GM18867 (cell line): Measurements from ENCODE around the gene ARID3C.

Experiments used
- ATAC-seq: cut with Tn5 transposase; IDR thresholded peaks from one replicate; pipeline ENCODE4 v1.9.1; 2021; ENCODE audit warnings: mild to moderate bottlenecking, moderate library complexity; ENCODE audit not compliant: unreplicated experiment

Gene ARID3C

GRCh38 chr9:34633166-34633565 is 4.3 kb upstream of the ARID3C start:
- no peak for ATAC-seq

GRCh38 chr9:34630402-34631154 is 1.7 kb upstream of the ARID3C start:
- no peak for ATAC-seq

- ATAC-seq = no peak
These were observed 584 bp upstream of the ARID3C start for GRCh38 chr9:34629491-34629808.

GRCh38 chr9:34627716-34628655 is 880 bp downstream of the ARID3C start:
- no peak for ATAC-seq

DNA sequence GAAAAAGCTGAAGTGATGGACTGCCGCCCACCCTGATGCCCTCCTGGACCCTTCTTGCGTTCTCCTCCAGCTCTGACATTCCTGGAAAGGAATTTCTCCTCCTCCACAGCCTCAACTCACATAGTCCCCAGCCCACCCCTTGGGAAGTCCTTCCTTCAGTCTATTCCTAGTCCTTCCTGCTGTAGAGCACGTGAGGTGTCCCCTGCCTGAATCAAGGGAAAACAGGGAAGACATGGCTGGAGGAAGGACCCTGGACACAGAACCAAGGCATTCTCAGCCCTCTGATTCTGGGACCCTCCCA is 3.7 kb downstream of the ARID3C start:
- no peak for ATAC-seq

DNA sequence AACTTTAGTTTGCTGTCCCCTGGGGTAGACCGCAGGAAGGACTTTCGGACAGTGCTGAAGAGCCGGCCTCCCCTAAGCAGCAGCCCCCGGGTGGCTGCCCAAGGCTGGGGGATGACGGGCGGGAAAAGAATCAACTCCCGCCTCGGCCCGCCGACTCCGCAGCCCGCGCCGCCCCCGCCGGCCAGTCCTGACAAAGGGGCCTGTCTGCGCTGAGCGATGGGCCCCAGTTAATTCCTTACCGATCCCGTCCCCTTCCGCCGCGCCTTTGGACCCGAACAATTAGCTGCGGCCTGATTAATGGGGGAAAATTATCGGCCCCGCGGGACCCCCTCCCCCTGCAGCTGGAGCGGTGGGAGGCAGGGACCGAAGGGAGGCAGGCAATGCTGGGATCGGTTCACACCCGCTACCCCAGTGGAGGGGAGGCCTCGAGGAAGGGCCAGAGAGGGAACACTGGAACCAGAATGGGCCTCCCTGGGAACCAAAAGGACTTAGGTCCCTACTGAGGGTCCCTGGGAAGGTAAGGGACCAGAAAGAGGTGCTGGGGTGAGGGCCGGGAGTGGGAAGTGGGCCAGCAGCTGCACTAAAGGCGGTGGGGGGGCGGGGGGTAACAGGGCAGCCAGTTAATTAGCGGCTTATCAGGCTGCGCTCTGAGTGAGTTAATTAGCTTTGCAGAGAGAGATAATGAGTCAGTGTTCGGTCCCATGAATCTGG is 4.2 kb downstream of the ARID3C start:
- no peak for ATAC-seq

DNA sequence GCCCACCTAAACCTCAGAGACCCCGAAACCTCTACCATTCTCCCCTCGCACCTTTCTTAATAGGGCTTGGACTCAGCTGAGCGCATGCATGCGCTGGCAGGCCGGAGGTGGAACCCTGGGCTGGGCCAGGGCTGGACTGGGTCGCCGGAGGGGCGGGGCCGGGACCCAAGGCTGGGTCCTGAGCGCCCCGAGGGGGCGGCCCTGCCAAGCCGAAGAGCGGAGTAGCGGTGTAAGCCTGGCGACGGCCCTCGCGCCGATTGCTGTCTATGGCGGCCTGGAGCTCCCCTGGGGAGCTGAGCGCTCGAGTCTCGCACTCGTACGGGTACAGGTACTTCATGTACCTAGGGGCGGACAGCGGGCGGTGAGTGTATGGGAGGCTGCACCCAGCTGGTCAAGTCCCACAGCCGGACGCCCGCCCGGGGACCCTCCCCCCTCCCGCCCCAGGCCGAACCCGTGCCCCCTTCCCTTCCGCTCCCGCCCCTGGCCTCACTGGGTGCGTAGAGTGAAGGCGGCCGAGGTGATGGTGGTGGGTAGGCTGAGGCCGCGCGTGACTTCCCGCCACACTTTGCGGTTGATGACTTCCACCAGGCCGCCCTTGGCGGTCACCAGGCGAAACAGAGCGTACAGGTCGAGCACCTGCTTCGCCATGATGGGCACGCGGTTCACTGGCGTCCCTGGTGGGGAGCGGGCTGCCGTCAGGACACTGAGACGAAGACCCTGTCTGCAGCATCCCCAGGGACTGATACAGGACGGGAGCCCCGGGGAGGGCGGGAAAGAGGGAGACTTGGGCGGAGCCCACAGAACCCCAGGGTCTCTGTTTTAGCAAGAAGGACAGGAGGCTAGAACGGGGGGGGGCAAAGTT is 5.3 kb downstream of the ARID3C start:
- no peak for ATAC-seq

GRCh38 chr9:34620061-34620994 is 8.5 kb downstream of the ARID3C start, which contains the start of gene DCTN3:
Gene DCTN3 (minus strand): TSS chr9:34620495. CDS start chr9:34620464, 31 bp downstream.
- ATAC-seq = peak; percentile 99

- no peak for ATAC-seq
These were observed 13.7 kb downstream of the ARID3C start for GRCh38 chr9:34615132-34615531.

GRCh38 chr9:34612788-34613390 is 16.0 kb downstream of the ARID3C start:
- ATAC-seq = no peak

GRCh38 chr9:34611811-34612787 is 16.8 kb downstream of the ARID3C start, which contains the start of gene RPP25L:
Gene RPP25L (minus strand): TSS chr9:34612097. CDS start chr9:34611296, 801 bp downstream.
- ATAC-seq = peak; percentile 87

GRCh38 chr9:34611251-34611810 is 17.5 kb downstream of the ARID3C start:
- ATAC-seq = no peak

DNA sequence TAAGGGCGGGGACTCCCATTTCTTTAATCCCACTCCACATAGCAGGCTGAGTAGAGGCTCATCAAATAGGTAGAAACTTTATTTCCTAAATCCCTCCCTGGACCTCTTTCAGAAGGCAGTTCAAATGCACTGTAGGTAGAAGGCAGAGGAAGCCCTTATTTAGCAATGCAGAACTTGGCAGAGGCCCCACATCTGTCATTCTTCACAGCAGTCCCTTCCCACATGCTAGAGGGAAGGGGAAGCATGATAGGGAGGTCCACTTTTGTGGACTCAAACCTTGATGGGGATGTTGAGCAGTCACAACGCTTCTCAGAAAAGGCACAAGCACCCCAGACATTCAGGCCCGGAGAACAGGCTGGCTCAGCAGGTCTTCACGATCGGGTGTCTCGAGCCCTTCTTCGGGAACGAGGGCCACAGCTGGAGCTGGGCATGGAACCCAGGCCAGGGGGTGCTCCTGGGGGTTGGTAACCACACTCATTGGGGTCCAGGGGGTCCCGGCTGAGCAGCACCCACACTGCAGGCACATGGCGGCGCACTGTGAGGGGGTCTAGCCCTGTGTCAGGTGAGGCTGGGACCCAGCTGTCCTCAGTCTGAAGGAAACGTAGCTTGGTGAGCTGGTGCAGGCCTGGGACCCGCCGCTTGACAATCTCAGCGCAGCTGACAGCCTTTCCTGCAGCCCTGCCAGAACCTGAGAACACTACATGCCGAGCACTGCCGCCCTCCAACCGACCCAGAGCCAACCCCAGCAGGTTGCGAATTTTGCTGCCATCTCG is 18.2 kb downstream of the ARID3C start:
- no peak for ATAC-seq

DNA sequence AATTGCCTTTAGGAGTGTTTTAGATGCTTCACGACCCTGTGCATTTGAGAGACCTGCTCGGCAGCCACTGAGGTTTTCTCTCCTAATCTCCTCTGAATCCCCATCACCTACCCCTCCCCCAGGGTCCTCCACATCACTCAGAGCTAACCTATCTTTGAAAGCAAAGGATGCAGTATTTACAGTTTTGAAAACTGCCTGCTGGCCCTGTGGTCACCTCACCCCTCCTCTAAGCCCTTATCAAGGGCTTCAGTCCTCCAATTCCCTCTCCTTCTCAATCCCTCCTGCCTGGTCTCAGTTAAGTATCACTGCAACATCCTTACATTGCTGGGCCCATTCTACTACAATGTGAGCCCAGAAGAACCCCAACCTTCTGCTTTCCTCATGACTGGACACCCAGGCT is 21.5 kb downstream of the ARID3C start:
- no peak for ATAC-seq

GRCh38 chr9:34606905-34607304 is 22.0 kb downstream of the ARID3C start:
- ATAC-seq = no peak

- no peak for ATAC-seq
These were observed 22.7 kb downstream of the ARID3C start for GRCh38 chr9:34606190-34606589.
